ENCODE measurements around the gene AOC3.
"Not testable (repeated sequence)": the region's sequence is repeated elsewhere in the genome, so short reads cannot be mapped to it uniquely, and the experiment has no call there.

Gene AOC3

DNA sequence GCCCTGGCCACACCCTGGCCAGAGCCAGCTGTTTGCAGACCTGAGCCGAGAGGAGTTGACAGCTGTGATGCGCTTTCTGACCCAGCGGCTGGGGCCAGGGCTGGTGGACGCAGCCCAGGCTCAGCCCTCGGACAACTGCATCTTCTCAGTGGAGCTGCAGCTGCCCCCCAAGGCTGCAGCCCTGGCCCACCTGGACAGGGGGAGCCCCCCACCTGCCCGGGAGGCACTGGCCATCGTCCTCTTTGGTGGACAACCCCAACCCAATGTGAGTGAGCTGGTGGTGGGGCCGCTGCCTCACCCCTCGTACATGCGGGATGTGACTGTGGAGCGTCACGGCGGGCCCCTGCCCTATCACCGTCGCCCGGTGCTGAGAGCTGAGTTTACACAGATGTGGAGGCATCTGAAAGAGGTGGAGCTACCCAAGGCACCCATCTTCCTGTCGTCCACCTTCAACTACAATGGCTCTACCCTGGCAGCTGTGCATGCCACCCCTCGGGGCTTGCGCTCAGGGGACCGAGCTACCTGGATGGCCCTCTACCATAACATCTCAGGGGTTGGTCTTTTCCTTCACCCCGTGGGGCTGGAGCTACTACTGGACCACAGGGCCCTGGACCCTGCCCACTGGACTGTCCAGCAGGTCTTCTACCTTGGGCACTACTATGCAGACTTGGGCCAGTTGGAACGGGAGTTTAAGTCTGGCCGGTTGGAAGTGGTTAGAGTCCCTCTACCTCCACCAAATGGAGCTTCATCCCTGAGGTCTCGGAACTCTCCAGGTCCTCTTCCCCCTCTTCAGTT lies 6.0 kb upstream of the AOC3 start:
- FAIRE-seq: no peak

DNA sequence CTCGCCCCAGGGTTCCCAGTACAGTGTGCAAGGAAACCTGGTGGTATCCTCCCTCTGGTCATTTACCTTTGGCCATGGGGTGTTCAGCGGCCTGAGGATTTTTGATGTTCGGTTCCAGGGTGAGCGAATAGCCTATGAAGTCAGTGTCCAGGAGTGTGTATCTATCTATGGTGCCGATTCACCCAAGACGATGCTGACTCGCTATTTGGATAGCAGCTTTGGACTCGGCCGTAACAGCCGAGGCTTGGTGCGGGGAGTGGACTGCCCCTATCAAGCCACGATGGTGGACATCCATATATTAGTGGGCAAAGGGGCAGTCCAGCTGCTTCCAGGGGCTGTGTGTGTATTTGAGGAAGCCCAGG lies 5.5 kb upstream of the AOC3 start:
- FAIRE-seq: no peak

DNA sequence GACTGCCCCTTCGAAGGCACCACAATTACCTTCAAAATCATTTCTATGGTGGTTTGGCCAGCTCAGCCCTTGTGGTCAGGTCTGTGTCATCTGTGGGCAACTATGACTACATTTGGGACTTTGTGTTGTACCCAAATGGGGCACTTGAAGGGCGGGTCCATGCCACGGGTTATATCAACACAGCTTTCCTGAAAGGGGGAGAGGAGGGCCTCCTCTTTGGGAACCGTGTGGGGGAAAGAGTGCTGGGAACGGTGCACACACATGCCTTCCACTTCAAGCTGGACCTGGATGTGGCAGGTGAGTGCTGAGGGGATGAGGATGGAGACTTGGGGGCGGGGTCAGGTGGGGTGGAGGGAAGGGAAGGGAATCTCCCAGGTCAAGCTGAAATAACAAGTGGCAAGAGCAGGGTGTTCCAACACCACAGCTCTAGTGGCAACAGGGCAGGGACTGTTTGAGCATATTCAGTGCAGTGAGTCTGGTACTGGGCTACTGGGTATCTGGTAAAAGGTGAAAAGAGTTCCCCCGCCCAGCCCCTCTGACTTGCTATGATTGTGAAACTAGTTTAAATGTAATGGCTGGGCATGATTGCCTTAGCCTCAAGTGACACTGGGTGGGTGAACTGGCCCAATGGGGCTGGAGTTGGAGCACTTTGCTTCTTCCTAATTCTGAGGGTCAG lies 4.9 kb upstream of the AOC3 start:
- FAIRE-seq: no peak

DNA sequence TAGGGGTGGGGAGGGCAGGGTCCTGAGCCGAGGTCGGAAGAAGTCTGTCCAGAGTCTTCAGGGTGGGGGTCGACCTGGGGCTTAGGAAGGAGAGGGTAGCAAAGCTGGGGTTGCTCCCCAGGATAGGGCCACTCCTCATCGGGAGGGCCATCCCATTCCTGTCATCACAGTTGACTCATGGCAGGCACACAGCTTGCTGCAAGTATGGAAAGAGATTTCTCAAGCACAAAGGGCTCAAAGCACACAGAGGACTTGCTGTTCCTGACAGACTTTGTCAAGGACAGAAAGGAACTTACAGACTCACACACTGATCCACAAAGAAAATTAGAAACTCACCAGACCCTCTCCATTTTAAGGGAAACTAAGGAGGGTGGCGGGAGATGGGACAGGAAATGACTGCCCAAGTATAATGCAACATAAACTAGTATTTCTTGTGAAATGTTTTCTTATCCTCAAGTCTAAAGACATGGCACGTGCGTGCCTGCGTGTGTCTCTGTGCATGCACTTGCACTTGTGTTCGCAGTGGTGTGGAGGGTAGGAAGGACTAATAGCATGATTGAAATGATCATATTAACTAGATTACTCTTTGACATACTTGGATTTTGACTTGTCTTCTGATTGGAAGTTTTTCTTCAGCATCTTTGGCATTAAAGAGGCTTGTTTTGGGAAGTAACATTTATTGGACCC lies 4.3 kb upstream of the AOC3 start:
- no peak for FAIRE-seq

DNA sequence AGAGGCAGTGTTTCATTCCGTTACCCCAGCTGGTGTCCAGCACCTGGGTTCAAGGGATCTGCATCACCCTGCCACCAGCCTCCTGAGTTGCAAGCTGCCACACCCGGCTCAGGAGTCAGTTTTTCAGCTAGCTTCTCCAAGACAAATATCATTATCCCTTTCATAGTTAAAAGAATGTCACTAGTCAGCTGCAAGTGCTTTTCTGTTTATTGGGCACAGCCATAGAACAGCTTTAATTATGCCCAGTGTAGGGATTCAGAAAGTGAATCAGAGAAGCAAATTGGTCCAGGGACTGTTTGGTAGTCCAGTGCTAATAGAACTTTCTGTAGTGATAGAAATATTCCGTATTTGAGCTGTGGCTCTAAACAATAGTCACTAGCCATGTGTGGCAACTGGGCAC lies 2.9 kb upstream of the AOC3 start:
- no peak for FAIRE-seq

DNA sequence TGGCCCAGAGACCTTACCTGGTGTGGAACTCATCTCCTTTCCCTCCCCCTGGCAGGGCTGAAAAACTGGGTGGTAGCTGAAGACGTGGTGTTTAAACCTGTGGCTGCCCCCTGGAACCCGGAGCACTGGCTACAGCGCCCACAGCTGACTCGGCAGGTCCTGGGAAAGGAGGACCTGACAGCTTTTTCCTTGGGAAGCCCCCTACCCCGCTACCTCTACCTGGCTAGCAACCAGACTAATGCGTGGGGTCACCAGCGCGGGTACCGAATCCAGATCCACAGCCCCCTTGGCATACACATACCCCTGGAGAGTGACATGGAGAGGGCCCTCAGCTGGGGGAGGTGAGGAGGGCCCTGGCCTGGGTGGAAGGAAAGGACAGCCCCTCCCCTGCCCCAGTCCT lies 2.0 kb upstream of the AOC3 start:
- FAIRE-seq: no peak

DNA sequence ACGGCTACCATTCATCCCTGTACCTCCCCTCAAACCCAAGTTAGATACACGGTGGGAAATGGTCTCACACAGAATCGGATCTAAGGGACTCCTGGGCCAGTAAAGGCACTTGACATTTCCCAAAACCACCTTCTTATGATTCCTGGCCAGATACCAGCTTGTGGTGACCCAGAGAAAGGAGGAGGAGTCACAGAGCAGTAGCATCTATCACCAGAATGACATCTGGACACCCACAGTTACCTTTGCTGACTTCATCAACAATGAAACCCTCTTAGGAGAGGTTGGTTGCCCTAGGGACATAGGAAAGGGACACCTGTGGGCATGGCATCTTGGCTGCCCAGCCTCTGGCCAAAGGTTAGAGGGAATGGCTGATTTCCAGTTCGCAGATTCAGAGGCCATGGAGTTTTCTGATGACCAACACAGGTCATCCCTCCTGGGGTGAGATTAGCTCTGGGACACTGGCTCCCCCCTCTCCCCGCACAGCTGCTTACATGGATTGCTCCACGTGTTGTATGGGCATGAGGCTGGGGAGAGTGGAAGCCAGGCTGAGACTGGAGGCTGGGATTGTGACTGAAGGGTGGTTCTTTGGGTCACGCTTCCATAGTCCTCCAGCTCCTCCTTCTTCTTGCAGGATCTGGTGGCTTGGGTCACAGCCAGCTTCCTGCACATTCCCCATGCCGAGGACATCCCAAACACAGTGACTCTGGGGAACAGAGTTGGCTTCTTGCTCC lies 1.4 kb upstream of the AOC3 start:
- FAIRE-seq: no peak

DNA sequence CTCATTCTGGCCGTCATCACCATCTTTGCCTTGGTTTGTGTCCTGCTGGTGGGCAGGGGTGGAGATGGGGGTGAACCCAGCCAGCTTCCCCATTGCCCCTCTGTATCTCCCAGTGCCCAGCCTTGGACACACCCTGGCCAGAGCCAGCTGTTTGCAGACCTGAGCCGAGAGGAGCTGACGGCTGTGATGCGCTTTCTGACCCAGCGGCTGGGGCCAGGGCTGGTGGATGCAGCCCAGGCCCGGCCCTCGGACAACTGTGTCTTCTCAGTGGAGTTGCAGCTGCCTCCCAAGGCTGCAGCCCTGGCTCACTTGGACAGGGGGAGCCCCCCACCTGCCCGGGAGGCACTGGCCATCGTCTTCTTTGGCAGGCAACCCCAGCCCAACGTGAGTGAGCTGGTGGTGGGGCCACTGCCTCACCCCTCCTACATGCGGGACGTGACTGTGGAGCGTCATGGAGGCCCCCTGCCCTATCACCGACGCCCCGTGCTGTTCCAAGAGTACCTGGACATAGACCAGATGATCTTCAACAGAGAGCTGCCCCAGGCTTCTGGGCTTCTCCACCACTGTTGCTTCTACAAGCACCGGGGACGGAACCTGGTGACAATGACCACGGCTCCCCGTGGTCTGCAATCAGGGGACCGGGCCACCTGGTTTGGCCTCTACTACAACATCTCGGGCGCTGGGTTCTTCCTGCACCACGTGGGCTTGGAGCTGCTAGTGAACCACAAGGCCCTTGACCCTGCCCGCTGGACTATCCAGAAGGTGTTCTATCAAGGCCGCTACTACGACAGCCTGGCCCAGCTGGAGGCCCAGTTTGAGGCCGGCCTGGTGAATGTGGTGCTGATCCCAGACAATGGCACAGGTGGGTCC lies 607 bp downstream of the AOC3 start:
- FAIRE-seq: not testable (repeated sequence)

DNA sequence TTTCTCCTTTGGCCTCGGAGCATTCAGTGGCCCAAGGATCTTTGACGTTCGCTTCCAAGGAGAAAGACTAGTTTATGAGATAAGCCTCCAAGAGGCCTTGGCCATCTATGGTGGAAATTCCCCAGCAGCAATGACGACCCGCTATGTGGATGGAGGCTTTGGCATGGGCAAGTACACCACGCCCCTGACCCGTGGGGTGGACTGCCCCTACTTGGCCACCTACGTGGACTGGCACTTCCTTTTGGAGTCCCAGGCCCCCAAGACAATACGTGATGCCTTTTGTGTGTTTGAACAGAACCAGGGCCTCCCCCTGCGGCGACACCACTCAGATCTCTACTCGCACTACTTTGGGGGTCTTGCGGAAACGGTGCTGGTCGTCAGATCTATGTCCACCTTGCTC lies 1.4 kb downstream of the AOC3 start:
- FAIRE-seq: no peak

DNA sequence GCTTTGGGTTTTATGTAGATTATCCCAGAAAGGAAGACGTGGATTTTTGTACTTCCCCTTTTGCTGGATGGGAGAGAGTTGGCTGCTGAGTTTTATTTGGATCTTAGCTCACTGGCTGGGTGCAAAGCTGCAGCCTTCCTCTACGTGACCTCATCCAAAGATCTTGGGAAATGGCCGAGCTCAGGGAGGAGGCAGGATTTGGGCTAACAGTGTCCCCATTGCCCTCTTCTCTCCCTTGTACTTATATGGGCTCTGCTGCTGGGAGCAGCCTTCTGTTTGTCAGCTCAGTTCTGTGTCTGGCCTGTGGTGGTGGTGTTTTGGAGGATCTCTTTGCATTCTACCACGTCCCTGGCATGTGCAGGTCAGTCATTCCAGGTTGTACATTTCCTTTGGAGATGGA lies 2.0 kb downstream of the AOC3 start:
- FAIRE-seq: no peak

DNA sequence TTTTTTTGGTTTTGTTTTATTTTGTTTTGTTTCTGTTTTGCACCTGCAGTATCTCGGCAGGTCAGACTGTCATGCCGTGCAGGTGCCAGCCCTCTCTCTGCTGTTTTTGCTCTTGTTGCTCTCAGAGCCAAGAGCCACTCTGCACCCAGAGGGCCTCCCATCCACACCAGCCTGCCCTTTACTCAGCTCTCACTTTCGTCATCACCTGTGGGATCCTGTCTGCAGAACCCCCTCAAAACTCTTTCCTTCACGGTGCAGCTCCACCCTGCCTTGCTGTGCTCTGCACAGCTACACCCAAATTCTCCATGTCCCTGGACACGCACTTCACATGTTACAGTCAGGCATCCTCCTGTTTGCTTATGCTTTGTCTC lies 2.6 kb downstream of the AOC3 start:
- FAIRE-seq: no peak

DNA sequence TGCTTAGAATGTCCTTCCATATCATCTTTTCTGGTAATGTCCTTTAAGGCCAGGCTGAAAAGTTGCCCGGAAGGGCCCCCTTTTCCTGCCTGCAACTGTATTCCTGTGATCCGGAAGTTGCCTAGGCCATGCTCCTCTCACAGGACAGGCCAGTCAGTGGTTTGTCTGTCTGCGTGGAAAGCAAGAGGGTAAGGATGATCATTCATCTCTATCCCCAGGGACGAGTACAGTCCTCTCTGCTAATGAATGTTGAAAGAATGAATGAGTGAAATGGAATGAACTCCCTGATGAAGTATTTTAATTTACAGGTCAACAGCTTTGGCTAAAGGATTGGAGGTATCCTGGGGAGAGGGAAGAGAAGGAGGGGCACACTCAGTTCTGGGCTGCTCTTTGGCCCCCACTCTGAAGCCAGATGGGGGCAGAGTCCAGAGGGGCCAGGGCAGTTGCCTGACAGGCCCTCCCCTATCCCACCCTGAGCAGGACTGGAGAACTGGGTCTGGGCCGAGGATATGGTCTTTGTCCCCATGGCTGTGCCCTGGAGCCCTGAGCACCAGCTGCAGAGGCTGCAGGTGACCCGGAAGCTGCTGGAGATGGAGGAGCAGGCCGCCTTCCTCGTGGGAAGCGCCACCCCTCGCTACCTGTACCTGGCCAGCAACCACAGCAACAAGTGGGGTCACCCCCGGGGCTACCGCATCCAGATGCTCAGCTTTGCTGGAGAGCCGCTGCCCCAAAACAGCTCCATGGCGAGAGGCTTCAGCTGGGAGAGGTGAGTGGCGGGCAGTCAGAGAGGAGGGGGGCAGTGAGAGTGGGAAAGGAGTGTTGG lies 3.2 kb downstream of the AOC3 start:
- no peak for FAIRE-seq

DNA sequence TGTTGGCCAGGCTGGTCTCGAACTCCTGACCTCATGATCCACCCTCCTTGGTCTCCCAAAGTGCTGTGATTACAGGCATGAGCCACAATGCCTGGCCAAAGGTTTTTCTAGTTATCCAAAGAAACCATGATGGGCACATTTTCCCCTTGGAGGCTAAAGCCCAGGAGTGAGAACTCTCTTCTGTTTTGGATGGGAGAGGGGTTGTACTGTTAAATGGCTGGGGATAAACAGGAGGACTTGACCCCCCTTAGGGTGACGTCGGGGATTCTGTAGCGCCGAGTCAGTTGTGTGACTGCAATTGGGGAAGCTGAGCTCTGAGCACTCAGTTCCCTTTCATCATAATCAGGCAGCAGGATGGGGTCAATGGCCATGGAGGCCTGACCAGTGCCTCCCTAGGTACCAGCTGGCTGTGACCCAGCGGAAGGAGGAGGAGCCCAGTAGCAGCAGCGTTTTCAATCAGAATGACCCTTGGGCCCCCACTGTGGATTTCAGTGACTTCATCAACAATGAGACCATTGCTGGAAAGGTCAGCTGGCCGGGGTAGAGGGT lies 4.1 kb downstream of the AOC3 start:
- no peak for FAIRE-seq

DNA sequence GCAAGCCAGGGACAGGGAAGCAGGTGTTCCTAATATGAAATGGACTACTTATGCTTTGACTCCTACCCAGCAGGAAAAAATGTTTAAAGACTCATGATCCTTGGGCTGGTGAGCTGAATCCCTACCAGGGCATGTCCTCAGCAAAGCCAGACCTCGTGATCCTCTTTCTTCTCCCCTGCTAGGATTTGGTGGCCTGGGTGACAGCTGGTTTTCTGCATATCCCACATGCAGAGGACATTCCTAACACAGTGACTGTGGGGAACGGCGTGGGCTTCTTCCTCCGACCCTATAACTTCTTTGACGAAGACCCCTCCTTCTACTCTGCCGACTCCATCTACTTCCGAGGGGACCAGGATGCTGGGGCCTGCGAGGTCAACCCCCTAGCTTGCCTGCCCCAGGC lies 5.1 kb downstream of the AOC3 start:
- not testable (repeated sequence) for FAIRE-seq

DNA sequence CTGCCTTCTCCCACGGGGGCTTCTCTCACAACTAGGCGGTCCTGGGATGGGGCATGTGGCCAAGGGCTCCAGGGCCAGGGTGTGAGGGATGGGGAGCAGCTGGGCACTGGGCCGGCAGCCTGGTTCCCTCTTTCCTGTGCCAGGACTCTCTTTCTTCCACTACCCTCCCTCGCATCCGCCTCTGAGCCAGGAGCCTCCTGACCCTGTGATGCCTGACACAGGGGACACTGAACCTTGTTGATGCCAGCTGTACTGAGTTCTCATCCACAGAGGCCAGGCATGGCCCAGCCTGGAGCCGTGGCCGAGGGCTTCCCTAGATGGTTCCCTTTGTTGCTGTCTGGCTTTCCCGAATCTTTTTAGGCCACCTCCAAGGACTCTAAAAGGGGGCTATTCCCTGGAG lies 5.5 kb downstream of the AOC3 start:
- not testable (repeated sequence) for FAIRE-seq

DNA sequence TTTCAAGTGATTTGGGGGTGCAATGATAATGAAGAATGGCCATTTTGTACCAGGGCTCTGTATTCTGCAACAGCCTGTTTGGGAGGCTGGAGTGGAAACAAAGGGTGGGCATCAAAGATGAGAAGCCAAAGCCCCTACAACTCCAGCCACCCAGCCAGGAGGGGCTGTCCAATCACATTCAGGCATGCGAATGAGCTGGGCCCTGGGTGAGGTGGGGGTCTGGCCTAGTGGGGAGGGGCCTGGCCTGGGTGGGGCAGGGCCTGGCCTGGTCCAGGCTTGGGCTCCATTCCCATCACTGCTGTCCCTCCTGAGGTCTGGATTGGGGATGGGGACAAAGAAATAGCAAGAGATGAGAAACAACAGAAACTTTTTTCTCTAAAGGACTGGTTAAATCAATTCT lies 6.4 kb downstream of the AOC3 start:
- no peak for FAIRE-seq

DNA sequence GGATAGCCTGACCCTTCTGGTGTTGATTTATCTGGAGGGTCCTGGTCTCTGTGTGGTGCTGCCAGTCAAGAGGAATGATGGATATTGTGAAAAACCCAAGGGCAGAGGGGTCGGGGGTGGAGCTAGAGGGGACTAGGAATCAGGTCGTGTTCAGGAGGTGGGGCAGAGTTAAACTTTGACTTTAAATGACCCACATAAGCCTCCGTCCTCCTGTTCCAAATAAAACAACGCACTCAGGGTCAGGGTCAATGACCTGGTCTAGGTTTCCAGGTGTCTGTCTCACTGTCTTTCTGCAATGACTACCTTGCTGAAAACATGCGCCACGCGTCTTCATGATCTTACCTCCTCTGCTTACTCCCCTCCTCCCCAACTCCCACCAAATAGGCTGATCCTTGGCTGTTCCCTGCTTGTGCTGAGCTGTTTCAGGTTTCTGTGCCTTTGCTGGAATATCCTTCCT lies 14.7 kb downstream of the AOC3 start:
- no peak for FAIRE-seq

DNA sequence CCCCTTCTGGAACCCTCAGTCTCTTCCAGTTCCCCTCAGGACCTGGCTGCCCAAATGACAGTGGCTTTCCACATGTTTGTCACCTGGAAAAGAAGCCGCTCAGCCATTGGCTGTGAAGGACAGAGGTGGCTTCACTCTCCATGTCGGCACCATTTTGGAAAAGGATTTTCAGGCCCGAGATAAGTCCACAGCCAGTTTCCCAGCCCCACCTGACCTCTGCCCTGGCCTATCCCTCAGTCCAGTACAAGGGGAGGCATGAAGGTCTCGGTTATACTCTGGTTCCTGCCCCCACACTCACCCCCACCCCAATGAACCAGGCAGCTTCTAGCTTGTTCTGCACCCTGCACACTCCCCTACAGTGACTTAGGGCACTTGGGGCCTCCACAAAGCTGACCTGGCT lies 15.2 kb downstream of the AOC3 start:
- FAIRE-seq: no peak

DNA sequence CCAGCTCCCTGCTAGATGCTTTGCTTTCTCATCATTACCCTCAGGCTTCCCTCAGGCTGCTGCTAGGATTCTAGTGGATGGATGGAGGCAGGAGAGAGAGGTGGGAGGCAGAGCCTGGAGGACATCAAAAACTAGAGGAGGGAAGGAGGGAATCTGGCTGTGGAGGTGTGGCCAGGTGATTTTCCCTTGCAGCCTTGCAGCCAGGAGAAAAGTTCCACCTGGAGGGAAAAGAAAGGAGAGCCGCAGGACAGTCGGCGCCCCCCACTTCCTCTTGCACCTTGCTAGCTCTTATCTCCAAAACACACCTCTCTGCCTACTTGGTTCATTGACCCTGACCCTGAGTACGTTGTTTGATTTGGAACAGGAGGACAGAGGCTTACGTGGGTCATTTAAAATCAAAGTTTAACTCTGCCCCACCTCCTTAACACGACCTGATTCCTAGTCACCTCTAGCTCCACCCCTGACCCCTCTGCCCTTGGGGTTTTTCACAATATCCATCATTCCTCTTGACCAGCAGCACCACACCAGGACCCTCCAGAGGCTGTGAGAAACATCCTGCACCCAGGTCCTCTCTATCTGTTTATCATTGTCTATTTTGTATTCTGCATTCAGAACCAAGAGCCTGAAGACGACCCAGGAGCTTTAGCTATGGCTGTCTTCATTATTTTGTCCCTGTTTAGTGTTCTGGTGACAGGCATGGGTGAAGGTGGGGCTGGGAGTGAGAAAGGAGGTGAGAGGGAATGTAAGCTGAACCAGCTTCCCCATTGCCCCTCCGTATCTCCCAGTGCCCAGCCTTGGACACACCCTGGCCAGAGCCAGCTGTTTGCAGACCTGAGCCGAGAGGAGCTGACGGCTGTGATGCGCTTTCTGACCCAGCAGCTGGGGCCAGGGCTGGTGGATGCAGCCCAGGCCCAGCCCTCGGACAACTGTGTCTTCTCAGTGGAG lies 15.9 kb downstream of the AOC3 start:
- no peak for FAIRE-seq

DNA sequence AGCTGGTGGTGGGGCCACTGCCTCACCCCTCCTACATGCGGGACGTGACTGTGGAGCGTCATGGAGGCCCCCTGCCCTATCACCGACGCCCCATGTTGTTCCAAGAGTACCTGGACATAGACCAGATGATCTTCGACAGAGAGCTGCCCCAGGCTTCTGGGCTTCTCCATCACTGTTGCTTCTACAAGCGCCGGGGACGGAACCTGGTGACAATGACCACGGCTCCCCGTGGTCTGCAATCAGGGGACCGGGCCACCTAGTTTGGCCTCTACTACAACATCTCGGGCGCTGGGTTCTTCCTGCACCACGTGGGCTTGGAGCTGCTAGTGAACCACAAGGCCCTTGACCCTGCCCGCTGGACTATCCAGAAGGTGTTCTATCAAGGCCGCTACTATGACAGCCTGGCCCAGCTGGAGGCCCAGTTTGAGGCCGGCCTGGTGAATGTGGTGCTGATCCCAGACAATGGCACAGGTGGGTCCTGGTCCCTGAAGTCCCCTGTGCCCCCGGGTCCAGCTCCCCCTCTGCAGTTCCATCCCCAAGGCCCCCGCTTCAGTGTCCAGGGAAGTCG lies 16.8 kb downstream of the AOC3 start:
- not testable (repeated sequence) for FAIRE-seq
